Hematopoietic multipotent progenitor cell treated with erythropoietin and hydrocortisone succinate and interleukin-3 and kit ligand, for 4 days (in vitro differentiated cells): Measurements from ENCODE around the gene STAMBPL1.
"Not testable (repeated sequence)": the region's sequence is repeated elsewhere in the genome, so short reads cannot be mapped to it uniquely, and the experiment has no call there.

ENCODE experiments used
- DNase-seq: peaks from one replicate; pipeline ENCODE4 v3.0.0-alpha.2; 2015

Gene STAMBPL1

GRCh38 chr10:88923520-88923919 lies 43.5 kb downstream of the STAMBPL1 start:
- DNase-seq: no peak

DNA sequence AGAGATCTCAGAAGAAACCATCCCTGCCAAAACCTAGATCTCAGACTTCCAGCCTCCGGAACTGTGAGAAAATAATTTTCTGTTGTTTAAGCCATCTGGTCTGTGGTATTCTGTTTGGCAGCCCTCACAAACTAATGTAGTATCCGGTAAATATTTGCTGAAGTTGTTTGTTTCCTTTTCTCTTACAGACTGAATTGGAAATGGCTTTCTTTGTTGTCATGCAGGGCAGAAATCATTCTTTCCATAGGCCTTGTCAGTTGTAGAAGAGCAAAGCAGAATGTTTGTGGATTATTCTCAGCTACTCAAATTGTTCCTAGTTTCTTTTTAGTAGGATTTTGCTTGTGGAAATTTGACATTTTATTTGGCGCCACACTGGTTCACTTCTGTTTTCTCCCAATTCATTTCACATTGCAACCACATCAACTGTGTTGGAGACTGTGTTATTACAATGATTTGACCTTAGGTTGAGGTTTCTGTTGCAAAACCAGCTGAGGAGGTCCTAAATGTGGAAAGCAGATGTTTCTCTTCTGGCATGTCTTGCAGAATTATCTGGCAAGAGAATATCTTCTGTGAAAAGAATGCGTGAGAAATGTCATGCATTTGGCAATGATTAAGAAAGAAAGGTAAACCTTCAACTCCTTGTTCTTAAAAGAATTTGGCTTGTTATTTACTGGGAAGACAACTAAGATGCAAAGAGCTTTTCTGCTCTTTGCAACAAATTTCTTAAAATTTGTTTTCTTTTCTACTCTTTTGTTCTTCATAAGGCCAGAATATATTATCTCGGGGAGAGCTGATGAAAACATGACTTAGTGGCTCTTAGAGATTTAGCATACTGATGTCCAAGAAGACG lies 46.7 kb downstream of the STAMBPL1 start:
- peak; percentile 53 for DNase-seq

- no peak for DNase-seq
Observed at GRCh38 chr10:88927416-88927690, 47.3 kb downstream of the STAMBPL1 start.

DNA sequence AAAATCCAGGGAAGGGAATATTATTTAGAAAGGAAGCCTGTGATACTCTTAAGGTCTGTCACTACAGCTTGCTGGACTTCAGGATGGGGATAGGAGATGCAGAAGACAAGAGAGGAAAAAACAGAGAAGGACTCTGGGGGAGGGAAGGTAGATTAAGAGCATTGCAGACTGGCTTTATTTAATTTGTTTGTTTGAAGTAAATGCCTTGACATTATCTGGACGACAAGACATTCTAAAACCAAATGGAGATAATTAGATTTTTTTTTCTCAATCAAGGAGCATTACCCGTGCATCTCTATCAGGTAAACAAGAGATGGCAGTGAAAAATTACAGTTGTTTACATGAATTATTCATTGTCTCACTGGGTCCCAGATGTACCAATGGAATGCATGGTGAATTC lies 48.2 kb downstream of the STAMBPL1 start:
- DNase-seq: no peak

GRCh38 chr10:88931548-88931947 lies 51.5 kb downstream of the STAMBPL1 start:
- DNase-seq: no peak

DNA sequence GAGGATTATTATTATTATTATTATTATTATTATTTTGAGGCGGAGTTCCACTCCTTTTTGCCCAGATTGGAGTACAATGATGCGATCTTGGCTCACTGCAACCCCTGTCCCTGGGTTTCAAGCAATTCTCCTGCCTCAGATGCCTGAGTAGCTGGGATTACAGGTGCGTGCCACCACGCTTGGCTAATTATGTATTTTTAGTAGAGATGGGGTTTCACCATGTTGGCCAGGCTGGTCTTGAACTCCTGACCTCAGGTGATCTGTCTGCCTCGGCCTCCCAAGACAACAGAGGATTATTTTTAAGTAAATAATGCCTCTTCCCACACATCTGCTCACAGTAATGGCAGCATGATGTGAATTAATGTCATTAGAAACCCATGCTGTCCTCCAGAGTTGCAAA lies 52.0 kb downstream of the STAMBPL1 start:
- not testable (repeated sequence) for DNase-seq

GRCh38 chr10:88932539-88933256 lies 52.7 kb downstream of the STAMBPL1 start:
- DNase-seq: peak; percentile 88

DNA sequence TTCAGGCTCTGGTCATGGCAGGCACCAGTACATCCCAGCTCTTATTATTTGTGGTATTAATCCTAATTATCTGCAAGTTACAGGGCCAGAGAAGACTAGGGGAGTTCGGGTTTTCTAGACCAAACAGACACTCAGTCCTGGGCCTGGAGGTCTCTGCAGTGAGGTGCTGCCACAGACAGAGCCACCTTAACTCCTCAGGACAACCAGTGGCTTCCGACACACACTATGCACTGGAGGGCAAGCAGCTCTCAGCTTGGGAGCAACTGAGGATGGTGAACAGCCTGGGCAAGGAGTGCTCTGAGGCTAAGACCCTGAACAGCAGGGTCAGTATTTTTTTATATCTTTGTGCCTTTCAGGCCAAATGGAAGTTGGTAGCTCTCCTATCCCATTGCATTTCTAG lies 53.5 kb downstream of the STAMBPL1 start:
- no peak for DNase-seq

- peak; percentile 90 for DNase-seq
Observed at GRCh38 chr10:88934900-88935672, 55.0 kb downstream of the STAMBPL1 start.

DNA sequence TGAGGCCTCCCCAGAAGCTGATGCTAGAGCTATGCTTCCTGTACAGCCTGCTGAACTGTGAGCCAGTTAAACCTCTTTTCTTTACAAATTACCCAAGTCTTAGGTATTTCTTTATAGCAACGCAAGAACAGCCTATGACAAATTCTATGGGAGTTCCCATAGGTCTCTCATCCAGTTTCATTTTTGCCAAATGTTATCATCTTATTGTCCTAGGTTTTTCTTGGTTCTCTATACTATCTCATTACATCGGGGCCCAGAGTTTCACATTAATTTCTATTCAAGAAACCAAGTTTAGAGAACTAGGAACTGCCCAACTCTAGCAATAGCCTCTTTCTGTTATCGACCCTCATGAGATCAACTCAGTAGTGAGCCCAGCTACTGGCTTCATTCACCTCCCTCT lies 56.6 kb downstream of the STAMBPL1 start:
- DNase-seq: no peak

DNA sequence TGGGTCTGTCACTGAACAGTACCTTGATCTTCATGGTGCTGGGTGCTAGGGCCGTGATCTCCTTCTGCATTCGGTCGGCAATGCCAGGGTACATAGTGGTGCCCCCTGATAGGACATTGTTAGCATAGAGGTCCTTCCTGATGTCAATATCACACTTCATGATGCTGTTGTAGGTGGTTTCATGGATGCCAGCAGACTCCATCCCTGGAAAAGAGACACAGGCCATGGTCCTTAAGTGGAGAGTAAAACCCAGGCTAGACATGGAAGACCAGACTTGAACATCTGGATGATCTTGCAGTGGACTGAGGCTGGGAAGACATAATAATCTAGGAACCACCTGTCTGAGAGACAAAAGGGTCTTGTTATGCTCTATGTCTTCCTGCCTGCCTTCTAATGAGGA lies 58.0 kb downstream of the STAMBPL1 start:
- peak; percentile 41 for DNase-seq

GRCh38 chr10:88938938-88939337 lies 58.9 kb downstream of the STAMBPL1 start:
- no peak for DNase-seq

DNA sequence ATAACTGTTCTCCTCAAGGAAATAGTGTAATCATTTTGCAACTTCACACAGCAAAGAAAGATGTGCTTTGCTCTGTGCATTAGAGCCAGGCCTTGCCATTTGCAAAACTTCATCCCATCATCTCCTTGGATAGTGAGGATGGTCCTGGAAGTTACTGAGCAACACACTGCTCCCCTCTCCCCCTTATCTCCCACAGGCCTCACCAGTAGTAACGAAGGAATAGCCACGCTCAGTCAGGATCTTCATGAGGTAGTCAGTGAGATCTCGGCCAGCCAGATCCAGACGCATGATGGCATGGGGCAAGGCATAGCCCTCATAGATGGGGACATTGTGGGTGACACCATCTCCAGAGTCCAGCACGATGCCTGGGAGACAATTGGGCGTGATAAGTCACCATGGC lies 61.0 kb downstream of the STAMBPL1 start:
- no peak for DNase-seq

GRCh38 chr10:88943778-88944177 lies 63.7 kb downstream of the STAMBPL1 start:
- no peak for DNase-seq

DNA sequence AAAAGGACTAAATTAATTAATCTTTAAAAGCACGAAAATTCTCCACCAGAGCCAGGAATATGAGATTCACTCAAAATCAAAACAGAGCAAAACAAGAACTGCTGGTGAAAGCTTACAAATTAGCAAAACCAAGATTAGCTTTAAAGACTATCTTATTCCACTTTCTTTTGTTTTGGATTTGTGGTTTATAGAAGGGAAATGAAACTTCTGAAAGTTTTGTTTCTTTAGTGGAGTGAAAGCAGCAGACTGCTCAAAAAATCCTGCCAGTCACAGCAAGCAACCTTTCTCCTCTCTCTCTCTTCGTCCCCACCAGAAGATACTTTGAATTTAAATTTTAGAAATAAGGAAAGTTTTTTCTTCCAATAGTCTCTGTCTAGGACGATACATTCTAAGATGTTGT lies 64.8 kb downstream of the STAMBPL1 start:
- DNase-seq: no peak

DNA sequence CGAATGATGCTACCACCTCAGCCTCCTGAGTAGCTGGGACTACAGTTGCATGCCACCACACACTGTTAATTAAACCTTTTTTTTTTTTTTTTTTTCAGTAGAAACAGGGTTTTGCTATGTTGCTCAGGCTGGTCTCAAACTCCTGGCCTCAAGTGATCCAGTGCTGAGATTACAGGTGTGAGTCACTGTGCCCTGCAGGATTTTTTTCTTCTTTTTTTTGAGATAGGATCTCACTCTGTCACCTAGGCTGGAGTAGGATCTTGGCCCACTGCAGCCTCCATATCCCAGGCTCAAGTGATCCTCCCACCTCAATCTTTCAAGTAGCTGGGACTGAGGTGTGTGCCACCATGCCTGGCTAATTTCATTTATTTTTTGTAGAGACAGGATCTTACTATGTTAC lies 66.2 kb downstream of the STAMBPL1 start:
- DNase-seq: no peak

- DNase-seq: no peak
Observed at GRCh38 chr10:88946965-88947590, 67.0 kb downstream of the STAMBPL1 start.

DNA sequence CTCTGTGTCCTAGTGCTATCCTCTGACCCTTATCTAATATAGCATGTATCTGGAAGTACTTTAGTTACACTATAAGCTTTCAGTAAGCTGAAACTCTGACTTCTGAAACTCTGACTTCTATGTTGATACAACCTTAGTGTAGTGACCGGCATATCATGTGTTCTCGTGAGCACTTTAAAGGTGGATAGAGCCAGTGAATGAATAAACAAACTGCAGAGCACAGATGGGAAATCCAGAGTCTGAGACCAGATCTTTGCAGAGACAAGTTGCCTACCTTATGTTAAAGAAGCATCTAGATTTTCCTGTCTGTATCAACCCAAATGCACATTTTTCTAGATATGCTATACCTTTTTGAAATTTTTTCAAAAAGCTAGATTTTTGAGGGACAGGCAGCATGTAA lies 69.0 kb downstream of the STAMBPL1 start:
- no peak for DNase-seq

DNA sequence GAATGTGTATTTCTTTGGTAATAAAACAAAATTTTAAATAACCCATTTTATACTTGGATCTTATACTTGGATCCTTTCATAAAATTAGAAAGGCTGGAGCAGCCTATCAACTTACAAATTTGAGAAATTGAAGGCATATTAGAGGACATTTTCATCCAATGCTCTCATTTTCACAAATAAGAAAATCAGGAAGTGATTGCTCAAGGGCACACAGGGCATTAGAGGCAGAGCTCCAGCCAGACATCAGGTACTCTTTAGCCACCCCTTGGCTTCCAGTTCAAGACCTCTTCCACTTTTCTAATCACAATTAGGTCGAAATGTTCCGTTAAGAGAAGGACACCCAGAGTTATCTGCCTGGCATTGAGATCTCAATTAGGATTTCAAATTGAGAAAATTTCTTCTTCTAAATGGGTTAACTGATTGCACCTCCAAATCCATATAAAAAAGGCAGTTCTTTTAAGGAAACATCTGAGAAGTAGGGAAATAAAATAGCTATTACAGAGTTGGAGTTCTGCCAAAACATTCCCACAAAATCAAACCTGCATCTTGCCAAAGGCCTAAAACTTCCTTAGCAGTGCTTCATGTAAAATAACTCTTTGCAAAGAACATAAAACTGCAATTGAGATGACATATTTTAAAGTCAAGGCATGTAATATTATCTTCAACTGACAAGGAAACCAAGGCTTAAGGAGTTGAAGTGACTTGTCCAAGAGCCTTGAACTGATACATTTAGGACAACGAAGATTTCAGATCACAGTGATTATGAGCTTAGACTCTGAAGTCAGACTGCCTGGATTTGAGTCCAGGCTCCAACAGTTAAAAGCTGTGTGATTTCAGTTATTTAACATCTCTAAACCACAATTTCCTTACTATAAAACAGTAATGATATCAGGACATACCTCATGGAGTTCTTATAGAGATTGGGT lies 70.1 kb downstream of the STAMBPL1 start:
- peak; percentile 35 for DNase-seq

- no peak for DNase-seq
Observed at GRCh38 chr10:88952647-88953111, 72.6 kb downstream of the STAMBPL1 start, which contains the start of gene ACTA2. Gene ACTA2 (minus strand): TSS chr10:88952773. CDS start chr10:88948930, 3,843 bp downstream.

- peak; percentile 47 for DNase-seq
Observed at GRCh38 chr10:88953662-88954061, 73.6 kb downstream of the STAMBPL1 start.
